Ovary (tissue), 9 donors: ENCODE measurements around the gene ITPKA. TPM values are rescaled to one million over a fixed set of nuclear protein-coding genes. Genes with fewer than 3 reads are reported as not detected.
A peak's percentile ranks its signal among the peaks of the same experiment; 100 is the strongest.

Experiments
- DNase-seq, 5 donors: peaks; one replicate each; pipeline ENCODE4 v3.0.0-alpha.2; 2019 to 2020
- H3K27ac ChIP-seq, 2 donors: fragments of 200-600 bp; one replicate each; pipeline versions ENCODE4 v1.5.1 to v1.8.0; 2019 to 2022
- H3K27me3 ChIP-seq: fragments of 200-600 bp; one replicate; pipeline ENCODE4 v1.8.0; 2022
- H3K36me3 ChIP-seq: fragments of 200-600 bp; sonication (generic); one replicate; pipeline ENCODE4 v1.5.1; 2019
- H3K4me1 ChIP-seq: one replicate; pipeline ENCODE4 v1.8.1; 2013; ENCODE audit warnings: mild to moderate bottlenecking, moderate library complexity; ENCODE audit not compliant: insufficient read depth
- H3K4me3 ChIP-seq: fragments of 200-600 bp; sonication (generic); one replicate; pipeline ENCODE4 v1.5.1; 2017
- H3K9me3 ChIP-seq, 2 donors: fragments of 200-600 bp in 1 of 2; sonication (generic) in 1 of 2; one replicate each; pipeline versions ENCODE4 v1.5.1 to v1.8.1; 2013 to 2019; ENCODE audit warnings: mild to moderate bottlenecking in 1 of 2, moderate library complexity in 1 of 2
- EP300 ChIP-seq: sonication (generic); formaldehyde crosslinking; IDR thresholded peaks from one replicate; pipeline ENCODE4 v1.6.1; 2017; ENCODE audit warnings: antibody characterized with exemption
- POLR2A ChIP-seq: fragments of 450-650 bp; IDR thresholded peaks from one replicate; pipeline ENCODE4 v1.6.1; 2017; ENCODE audit warnings: antibody characterized with exemption, mild to moderate bottlenecking, moderate library complexity
- WGBS, 3 donors: extraction: QIAGEN DNeasy Blood & Tissue Kit in 1 of 3; methylation state at CpG; one replicate each; pipeline versions ENCODE4 v1.1.5 to v1.1.7; 2013 to 2017; 5-methylcytosine and 5-hydroxymethylcytosine counted together
- intact Hi-C, 4 donors: fragments of 100-400 bp; cut with DNase I; formaldehyde crosslinking; loops; one replicate each; pipeline versions ENCODE4 v1.11.0 to v1.15.1; 2022 to 2023
- polyA plus RNA-seq, 2 donors: library from polyadenylated mRNA; stranded (reverse); fragments of 200-250 nt in 1 of 2; fragments of 350-450 nt in 1 of 2; fragmentation: Illumina TruSeq in 1 of 2; extraction: RNeasy Lipid Tissue Mini Kit (QIAGEN cat#74804) in 1 of 2; gene quantifications; one replicate each; pipeline ENCODE4 v1.2.3, GENCODE V29; 2013 to 2014
- total RNA-seq, 7 donors: library from RNA; depleted of rRNA in 2 of 7; stranded (reverse); fragments of >200 nt in 2 of 7; fragmentation: NEBNext Ultra II Directional in 3 of 7; extraction: Animal tissue kit (Norgen Biotek cat#: 25700) in 3 of 7; gene quantifications; one replicate each; pipeline versions ENCODE4 v1.1.0 to v1.2.4, GENCODE V29; 2016 to 2023
- TF ChIP-seq, protein P1 (sequence below), 3 donors: fragments of 450-650 bp in 2 of 3; fragments of 200-600 bp in 1 of 3; IDR thresholded peaks; one replicate each; pipeline versions ENCODE4 v1.5.1 to v1.8.0; 2016 to 2022; ENCODE audit warnings: antibody characterized with exemption in 3 of 3, mild to moderate bottlenecking in 1 of 3
- donor health status: DM: no; HTN: no; CAD: no; lungs with moderate emphysema.
- donor health status: DM: no; HTN: no; CAD: no.
- donor health status: Bipolar disorder and iron deficiency.
- donor health status: DM: yes; HTN: yes; CAD: no.
- donor health status: DM: no; HTN: no; CAD: no.
- donor health status: DM: yes; HTN: yes; CAD: no.

The ITPKA gene
- total and polyA plus RNA-seq, 9 donors: 0.11 to 0.82 (median 0.48) TPM

GRCh38 chr15:41491889-41492288 lies 1.8 kb upstream of the ITPKA start:
- TF ChIP-seq, protein P1, sequence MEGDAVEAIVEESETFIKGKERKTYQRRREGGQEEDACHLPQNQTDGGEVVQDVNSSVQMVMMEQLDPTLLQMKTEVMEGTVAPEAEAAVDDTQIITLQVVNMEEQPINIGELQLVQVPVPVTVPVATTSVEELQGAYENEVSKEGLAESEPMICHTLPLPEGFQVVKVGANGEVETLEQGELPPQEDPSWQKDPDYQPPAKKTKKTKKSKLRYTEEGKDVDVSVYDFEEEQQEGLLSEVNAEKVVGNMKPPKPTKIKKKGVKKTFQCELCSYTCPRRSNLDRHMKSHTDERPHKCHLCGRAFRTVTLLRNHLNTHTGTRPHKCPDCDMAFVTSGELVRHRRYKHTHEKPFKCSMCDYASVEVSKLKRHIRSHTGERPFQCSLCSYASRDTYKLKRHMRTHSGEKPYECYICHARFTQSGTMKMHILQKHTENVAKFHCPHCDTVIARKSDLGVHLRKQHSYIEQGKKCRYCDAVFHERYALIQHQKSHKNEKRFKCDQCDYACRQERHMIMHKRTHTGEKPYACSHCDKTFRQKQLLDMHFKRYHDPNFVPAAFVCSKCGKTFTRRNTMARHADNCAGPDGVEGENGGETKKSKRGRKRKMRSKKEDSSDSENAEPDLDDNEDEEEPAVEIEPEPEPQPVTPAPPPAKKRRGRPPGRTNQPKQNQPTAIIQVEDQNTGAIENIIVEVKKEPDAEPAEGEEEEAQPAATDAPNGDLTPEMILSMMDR (IDR thresholded peaks at IDR 0.05): no peak
- no peak for TF ChIP-seq POLR2A
- no peak for TF ChIP-seq EP300
- H3K36me3 ChIP-seq: no peaks in the 10 kb centered on the region
- intact Hi-C loops: no loop called here
- no peaks in the 10 kb centered on the region for H3K9me3 ChIP-seq
- no peak for DNase-seq
- no peak overlapping the region for H3K27ac ChIP-seq
- no peak overlapping the region for H3K4me3 ChIP-seq
- H3K4me1 ChIP-seq: peaks cover 11% of the 10 kb centered on the region
- H3K27me3 ChIP-seq: no peaks in the 10 kb centered on the region
- 86 to 95% (median 90%) methylated on average over 4 of the region's 4 CpGs for WGBS, 3 donors

DNA sequence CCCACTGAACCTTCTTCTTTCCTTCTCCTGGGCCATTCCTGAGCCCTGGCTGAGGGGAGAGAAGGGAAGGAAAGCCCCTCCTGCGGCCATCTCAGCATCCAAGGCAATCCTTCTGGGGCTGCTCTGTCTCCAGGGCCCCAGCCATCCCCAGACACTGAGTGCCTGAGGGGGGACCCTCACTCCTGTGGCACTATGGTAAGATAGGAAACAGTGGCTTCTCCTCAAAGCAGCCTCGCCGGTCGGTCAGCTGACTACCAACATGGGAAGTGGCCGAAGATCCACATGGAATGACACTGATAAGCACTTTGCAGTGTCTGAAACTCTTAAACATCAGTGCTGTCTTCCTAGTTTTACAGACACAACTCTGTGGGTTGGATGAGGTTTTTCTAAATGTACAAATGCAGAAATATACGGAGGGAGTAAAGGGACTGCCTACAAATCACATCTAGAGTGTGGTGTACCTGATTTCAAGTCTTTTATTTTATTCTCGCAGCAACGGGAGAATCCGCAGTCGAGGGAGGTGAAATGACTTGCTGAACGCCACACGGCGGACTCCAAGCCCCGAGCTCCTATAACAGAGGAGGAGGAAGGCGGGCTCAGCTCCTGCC lies 973 bp upstream of the ITPKA start:
- H3K4me1 ChIP-seq: peaks cover 11% of the 10 kb centered on the region
- no peaks in the 10 kb centered on the region for H3K27me3 ChIP-seq
- H3K36me3 ChIP-seq: no peaks in the 10 kb centered on the region
- peak overlapping the region; percentile 51 for H3K4me3 ChIP-seq
- intact Hi-C loops: no loop called here
- H3K9me3 ChIP-seq: no peaks in the 10 kb centered on the region
- 3 to 5% (median 5%) methylated on average over 15 of the region's 15 CpGs for WGBS, 3 donors
- H3K27ac ChIP-seq: no peak overlapping the region
- TF ChIP-seq EP300 (no peak), POLR2A (no peak)
- TF ChIP-seq, protein P1 (IDR thresholded peaks at IDR 0.05): no peak
- DNase-seq: no peak

- Histone ChIP-seq H3K9me3 (no peaks in the 10 kb centered on the region), H3K36me3 (no peaks in the 10 kb centered on the region), H3K27ac (no peak overlapping the region), H3K4me1 (peaks cover 11% of the 10 kb centered on the region), H3K27me3 (no peaks in the 10 kb centered on the region), H3K4me3 (peak overlapping the region; percentile 51)
- whole genome bisulfite sequencing, 3 donors: 0 to 1% (median 1%) methylated on average over 21 to 41 of the region's 41 CpGs
- intact Hi-C loops: no loop called here
- no peak for TF ChIP-seq EP300
- no peak for TF ChIP-seq POLR2A
- TF ChIP-seq, protein P1 (IDR thresholded peaks at IDR 0.05): no peak
- no peak for DNase-seq
Measured at GRCh38 chr15:41493902-41494189, 172 bp downstream of the ITPKA start.

- 1% methylated on average over 62 to 77 of the region's 77 CpGs for WGBS, 3 donors
- no peak for TF ChIP-seq POLR2A
- no peak for TF ChIP-seq EP300
- TF ChIP-seq, protein P1 (IDR thresholded peaks at IDR 0.05): no peak
- Histone ChIP-seq H3K9me3 (no peaks in the 10 kb centered on the region), H3K27ac (no peak overlapping the region), H3K27me3 (no peaks in the 10 kb centered on the region), H3K4me3 (peak overlapping the region; percentile 51), H3K36me3 (no peaks in the 10 kb centered on the region), H3K4me1 (peaks cover 11% of the 10 kb centered on the region)
- peak in 1 of 5 donors; percentile 44 for DNase-seq
- intact Hi-C loops: no loop called here
Measured at GRCh38 chr15:41494190-41494921, 682 bp downstream of the ITPKA start.
